Stomach smooth muscle (tissue), 2 donors: Measurements from ENCODE around the gene UFSP1.
"Not testable (repeated sequence)": the region's sequence is repeated elsewhere in the genome, so short reads cannot be mapped to it uniquely, and the experiment has no call there.

ENCODE experiments used
- H3K27ac ChIP-seq: one replicate; pipeline ENCODE4 v1.7.0; 2013; ENCODE audit warnings: mild to moderate bottlenecking, low read length, inconsistent platforms
- H3K27me3 ChIP-seq, 2 donors: one replicate each; pipeline ENCODE4 v1.7.0; 2013; ENCODE audit warnings: low read length in 2 of 2; ENCODE audit not compliant: insufficient read depth in 2 of 2, control insufficient read depth in 1 of 2
- H3K36me3 ChIP-seq, 2 donors: one replicate each; pipeline ENCODE4 v1.7.0; 2013; ENCODE audit warnings: low read length in 2 of 2; ENCODE audit not compliant: control insufficient read depth in 2 of 2, insufficient read depth in 2 of 2
- H3K4me1 ChIP-seq: one replicate; pipeline ENCODE4 v1.7.0; 2013; ENCODE audit warnings: low read length; ENCODE audit not compliant: control insufficient read depth, insufficient read depth
- H3K4me3 ChIP-seq, 2 donors: one replicate each; pipeline ENCODE4 v1.7.0; 2013; ENCODE audit warnings: low read length in 2 of 2
- H3K9ac ChIP-seq, 2 donors: one replicate each; pipeline ENCODE4 v1.7.0; 2013; ENCODE audit warnings: low read length in 2 of 2, mild to moderate bottlenecking in 1 of 2
- H3K9me3 ChIP-seq, 2 donors: one replicate each; pipeline ENCODE4 v1.7.0; 2013; ENCODE audit warnings: low read length in 2 of 2; ENCODE audit not compliant: control insufficient read depth in 2 of 2
- donor health status: healthy.
- donor health status: Pancreatic carcinoma.

UFSP1 gene

GRCh38 chr7:100888988-100889750 is at the start of gene UFSP1:
UFSP1 (minus strand) TSS chr7:100889715; CDS start chr7:100889271, 444 bp downstream.
- no peaks in the 10 kb centered on the region for H3K27me3 ChIP-seq
- H3K9me3 ChIP-seq, result no peaks in the 10 kb centered on the region
- peak within 1 kb of the TSS; percentile 79 to 81 for H3K4me3 ChIP-seq
- H3K4me1 ChIP-seq, result peaks cover 31% of the 10 kb centered on the region
- peak within 1 kb of the TSS; percentile 76 for H3K27ac ChIP-seq
- peaks cover 39 to 43% of the 10 kb centered on the region in 2 donors for H3K36me3 ChIP-seq
- H3K9ac ChIP-seq, result peak within 1 kb of the TSS; percentile 80 to 82

GRCh38 chr7:100936167-100936566 is 46.7 kb upstream of the UFSP1 start:
- H3K9ac ChIP-seq, H3K4me3 ChIP-seq, H3K36me3 ChIP-seq, H3K4me1 ChIP-seq, H3K27me3 ChIP-seq, H3K27ac ChIP-seq, H3K9me3 ChIP-seq: not testable (repeated sequence)

- not testable (repeated sequence) for H3K4me1 ChIP-seq, H3K4me3 ChIP-seq, H3K27ac ChIP-seq, H3K9me3 ChIP-seq, H3K27me3 ChIP-seq, H3K36me3 ChIP-seq, H3K9ac ChIP-seq
Observed at GRCh38 chr7:100935381-100935780, 45.9 kb upstream of the UFSP1 start.

- Histone ChIP-seq H3K4me1 (no peaks in the 10 kb centered on the region), H3K4me3 (no peak overlapping the region), H3K27ac (no peak overlapping the region), H3K36me3 (no peaks in the 10 kb centered on the region), H3K9ac (no peak overlapping the region), H3K9me3 (no peaks in the 10 kb centered on the region), H3K27me3 (no peaks in the 10 kb centered on the region)
Observed at GRCh38 chr7:100933734-100934133, 44.2 kb upstream of the UFSP1 start.

DNA sequence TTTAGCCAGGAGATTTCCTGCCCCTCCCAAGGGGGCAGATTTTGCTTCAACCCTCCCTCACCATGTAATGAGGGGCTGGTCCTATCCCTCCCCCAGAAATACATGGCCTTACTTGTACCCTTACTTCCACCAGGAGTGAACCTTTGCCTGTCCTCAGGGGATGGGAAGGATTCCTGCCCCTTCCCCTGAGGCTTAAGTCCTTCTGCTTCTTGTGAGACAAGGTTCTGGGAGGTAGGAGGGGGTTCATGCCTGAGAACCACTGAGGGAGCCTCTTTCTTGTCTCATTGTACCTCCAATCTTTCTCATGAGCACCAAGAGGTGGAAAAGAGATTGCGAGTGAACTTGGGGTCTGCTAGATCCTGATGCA is 40.3 kb upstream of the UFSP1 start:
- Histone ChIP-seq H3K4me3 (no peak overlapping the region), H3K36me3 (no peaks in the 10 kb centered on the region), H3K9ac (no peak overlapping the region), H3K9me3 (no peaks in the 10 kb centered on the region), H3K27me3 (no peaks in the 10 kb centered on the region), H3K27ac (no peak overlapping the region), H3K4me1 (no peaks in the 10 kb centered on the region)

DNA sequence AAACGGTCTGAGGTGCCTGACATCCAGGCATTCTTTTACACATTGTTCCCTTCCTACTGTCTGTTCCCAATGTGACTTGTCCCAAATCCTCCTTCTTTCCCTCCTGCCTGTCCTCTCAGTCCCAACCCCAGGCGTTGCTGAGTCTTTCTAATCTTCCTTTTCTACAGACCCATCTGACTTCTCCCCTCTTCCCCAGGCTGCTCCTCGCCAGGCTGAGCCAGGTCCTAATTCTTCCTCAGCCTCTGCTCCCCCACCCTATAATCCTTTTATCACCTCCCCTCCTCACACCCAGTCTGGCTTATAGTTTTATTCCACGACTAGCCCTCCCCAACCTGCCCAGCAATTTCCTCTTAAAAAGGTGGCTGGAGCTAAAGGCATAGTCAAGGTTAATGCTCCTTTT is 34.1 kb upstream of the UFSP1 start:
- not testable (repeated sequence) for H3K4me1 ChIP-seq, H3K4me3 ChIP-seq, H3K9ac ChIP-seq, H3K9me3 ChIP-seq, H3K36me3 ChIP-seq, H3K27me3 ChIP-seq, H3K27ac ChIP-seq

- Histone ChIP-seq H3K27ac (no peak overlapping the region), H3K9ac (no peak overlapping the region), H3K4me1 (no peaks in the 10 kb centered on the region), H3K36me3 (no peaks in the 10 kb centered on the region), H3K9me3 (no peaks in the 10 kb centered on the region), H3K4me3 (no peak overlapping the region), H3K27me3 (peaks cover 3 to 4% of the 10 kb centered on the region in 2 donors)
Observed at GRCh38 chr7:100921039-100921438, 31.5 kb upstream of the UFSP1 start.

GRCh38 chr7:100919779-100920437 is 30.4 kb upstream of the UFSP1 start:
- H3K4me1 ChIP-seq, result not testable (repeated sequence)

GRCh38 chr7:100919335-100919734 is 29.8 kb upstream of the UFSP1 start:
- not testable (repeated sequence) for H3K27ac ChIP-seq, H3K9me3 ChIP-seq, H3K4me3 ChIP-seq, H3K36me3 ChIP-seq, H3K4me1 ChIP-seq, H3K9ac ChIP-seq, H3K27me3 ChIP-seq

More at GRCh38 chr7:100919779-100920437, 30.4 kb upstream of the UFSP1 start:
- not testable (repeated sequence) for H3K9me3 ChIP-seq, H3K27me3 ChIP-seq, H3K27ac ChIP-seq, H3K9ac ChIP-seq, H3K4me3 ChIP-seq, H3K36me3 ChIP-seq

DNA sequence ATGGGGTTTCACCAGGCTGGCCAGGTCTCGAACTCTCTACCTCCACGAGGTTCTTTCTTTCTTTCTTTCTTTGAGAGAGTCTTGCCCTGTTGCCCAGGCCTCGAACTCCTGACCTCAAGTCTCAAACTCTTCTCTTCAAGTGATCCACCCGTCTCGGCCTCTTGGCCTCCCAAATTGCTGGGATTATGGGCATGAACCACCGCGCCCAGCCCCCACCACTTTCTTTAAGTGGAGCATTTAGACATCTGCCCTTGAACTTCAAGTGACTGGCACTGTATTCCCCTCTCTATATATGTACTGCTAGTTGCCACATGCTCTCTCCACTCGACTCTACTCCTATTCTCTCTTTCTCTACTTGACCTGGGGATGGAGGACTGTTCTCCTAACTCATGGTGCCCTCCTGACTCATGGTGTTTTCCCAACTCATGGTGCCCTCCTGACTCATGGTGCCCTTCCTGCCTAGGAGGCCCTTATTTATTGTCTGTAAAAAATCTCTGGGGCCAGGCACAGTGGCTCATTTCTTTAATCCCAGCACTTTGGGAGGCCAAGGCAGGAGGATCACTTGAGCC is 25.4 kb upstream of the UFSP1 start:
- peaks cover 0 to 3% of the 10 kb centered on the region in 2 donors for H3K27me3 ChIP-seq
- H3K27ac ChIP-seq, result no peak overlapping the region
- H3K9ac ChIP-seq, result no peak overlapping the region

More for the DNA sequence above, 25.4 kb upstream of the UFSP1 start:
- no peaks in the 10 kb centered on the region for H3K9me3 ChIP-seq
- H3K4me3 ChIP-seq, result no peak overlapping the region
- no peaks in the 10 kb centered on the region for H3K4me1 ChIP-seq
- H3K36me3 ChIP-seq, result no peaks in the 10 kb centered on the region
